ENCODE measurements around the gene ADGB.
"Not testable (repeated sequence)": the region's sequence is repeated elsewhere in the genome, so short reads cannot be mapped to it uniquely, and the experiment has no call there.

The ADGB gene

DNA sequence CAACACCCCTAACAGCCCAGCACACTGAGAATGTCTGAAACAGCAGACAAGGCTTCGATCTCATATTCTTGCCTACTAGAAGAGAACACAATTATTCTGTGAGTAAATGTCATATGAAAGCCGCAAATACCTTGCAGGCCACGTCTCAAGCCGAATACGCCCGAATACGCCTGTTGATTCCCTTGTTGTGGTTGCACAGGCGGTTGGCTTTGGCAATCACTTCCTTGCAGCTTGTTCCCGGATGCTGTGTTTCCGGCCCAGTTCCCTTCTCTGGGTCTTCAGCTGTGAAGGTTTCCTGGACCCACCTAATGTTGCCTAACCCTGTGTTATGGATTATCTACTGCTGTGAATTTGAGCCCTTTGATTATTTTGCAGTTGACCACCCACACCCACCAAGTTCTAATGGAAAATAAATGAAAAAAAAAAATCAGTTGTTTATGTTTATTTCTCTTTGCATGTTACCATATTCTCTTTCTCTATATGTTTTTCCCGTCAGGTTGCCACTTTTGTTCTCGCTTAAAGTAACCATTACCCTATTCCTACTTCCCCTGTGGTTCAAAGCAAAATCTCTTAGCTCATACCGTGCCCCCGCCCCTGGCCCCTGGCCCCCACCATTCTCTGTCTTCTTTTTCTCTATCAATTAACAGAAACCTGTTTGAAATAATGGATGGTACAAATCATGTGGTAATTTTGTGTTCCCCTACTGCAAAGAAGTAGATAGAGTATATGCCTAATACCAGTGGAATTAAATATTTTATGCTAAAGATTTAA lies 172.4 kb downstream of the ADGB start:
- DNase-seq (ENCODE audit: insufficient read length, low spot score) (no peak), FAIRE-seq (no peak)
- no peak for TF ChIP-seq POU2F2 (IDR thresholded peaks at IDR 0.05; ENCODE audit: low read depth, low read length)
- no peak for TF ChIP-seq TAF1 (IDR thresholded peaks at IDR 0.05; ENCODE audit: low read depth, low read length)
- no peak for TF ChIP-seq SPI1 (IDR thresholded peaks at IDR 0.05; ENCODE audit: low read depth, low read length)
- TF ChIP-seq POLR2A (IDR thresholded peaks at IDR 0.05; ENCODE audit: low read depth, low read length) = no peak
- no peak for TF ChIP-seq PAX5 (IDR thresholded peaks at IDR 0.05; ENCODE audit: insufficient read depth, low read length, severe bottlenecking)
- no peak for TF ChIP-seq POLR2AphosphoS5 (IDR thresholded peaks at IDR 0.05; ENCODE audit: low read depth, low read length)

DNA sequence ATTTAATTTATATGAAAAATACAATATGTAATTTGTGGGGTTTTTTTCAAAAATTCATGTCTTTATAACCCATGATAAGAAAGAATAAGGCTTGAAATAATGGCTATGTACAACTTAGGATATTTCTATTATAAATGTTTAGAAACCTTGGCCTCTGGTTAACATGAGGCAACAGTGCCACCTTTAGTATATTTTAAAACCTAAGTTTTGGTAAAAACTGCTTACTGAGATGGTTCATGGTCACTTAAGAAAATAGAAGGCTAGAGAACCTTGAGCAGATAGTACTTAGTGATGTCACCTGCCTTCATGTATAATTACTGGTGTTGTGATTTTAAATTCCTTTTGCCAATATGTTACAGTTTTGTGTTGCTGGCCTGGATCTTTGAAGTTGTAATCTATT lies 176.4 kb downstream of the ADGB start:
- FAIRE-seq = no peak
- no peak for TF ChIP-seq POLR2AphosphoS5 (IDR thresholded peaks at IDR 0.05; ENCODE audit: low read depth, low read length)
- TF ChIP-seq PAX5 (IDR thresholded peaks at IDR 0.05; ENCODE audit: insufficient read depth, low read length, severe bottlenecking) = no peak
- no peak for TF ChIP-seq POU2F2 (IDR thresholded peaks at IDR 0.05; ENCODE audit: low read depth, low read length)
- no peak for TF ChIP-seq SPI1 (IDR thresholded peaks at IDR 0.05; ENCODE audit: low read depth, low read length)
- TF ChIP-seq POLR2A (IDR thresholded peaks at IDR 0.05; ENCODE audit: low read depth, low read length) = no peak
- no peak for TF ChIP-seq TAF1 (IDR thresholded peaks at IDR 0.05; ENCODE audit: low read depth, low read length)
- no peak for DNase-seq (ENCODE audit: insufficient read length, low spot score)

DNA sequence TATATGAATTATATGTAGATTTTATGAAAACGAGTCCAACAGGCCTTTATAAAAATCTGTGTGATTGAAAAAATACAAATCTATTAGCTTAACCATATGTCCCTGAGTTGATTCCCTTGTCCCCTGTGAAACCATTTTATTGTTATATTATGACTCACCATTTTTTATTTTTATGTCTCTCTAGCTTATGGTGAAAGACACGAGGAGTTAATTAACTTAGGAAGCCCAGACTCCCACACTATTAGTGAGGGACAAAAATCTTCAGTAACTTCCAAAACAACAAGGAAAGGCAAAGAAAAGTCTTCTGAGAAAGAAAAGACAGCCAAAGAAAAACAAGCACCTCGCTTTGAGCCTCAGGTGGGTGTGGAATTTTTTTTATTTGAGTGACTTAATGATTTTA lies 183.1 kb downstream of the ADGB start:
- TF ChIP-seq PAX5 (IDR thresholded peaks at IDR 0.05; ENCODE audit: insufficient read depth, low read length, severe bottlenecking) (no peak), POU2F2 (IDR thresholded peaks at IDR 0.05; ENCODE audit: low read depth, low read length) (no peak), SPI1 (IDR thresholded peaks at IDR 0.05; ENCODE audit: low read depth, low read length) (no peak), TAF1 (IDR thresholded peaks at IDR 0.05; ENCODE audit: low read depth, low read length) (no peak), POLR2A (IDR thresholded peaks at IDR 0.05; ENCODE audit: low read depth, low read length) (no peak)
- no peak for FAIRE-seq
- no peak for DNase-seq (ENCODE audit: insufficient read length, low spot score)

DNA sequence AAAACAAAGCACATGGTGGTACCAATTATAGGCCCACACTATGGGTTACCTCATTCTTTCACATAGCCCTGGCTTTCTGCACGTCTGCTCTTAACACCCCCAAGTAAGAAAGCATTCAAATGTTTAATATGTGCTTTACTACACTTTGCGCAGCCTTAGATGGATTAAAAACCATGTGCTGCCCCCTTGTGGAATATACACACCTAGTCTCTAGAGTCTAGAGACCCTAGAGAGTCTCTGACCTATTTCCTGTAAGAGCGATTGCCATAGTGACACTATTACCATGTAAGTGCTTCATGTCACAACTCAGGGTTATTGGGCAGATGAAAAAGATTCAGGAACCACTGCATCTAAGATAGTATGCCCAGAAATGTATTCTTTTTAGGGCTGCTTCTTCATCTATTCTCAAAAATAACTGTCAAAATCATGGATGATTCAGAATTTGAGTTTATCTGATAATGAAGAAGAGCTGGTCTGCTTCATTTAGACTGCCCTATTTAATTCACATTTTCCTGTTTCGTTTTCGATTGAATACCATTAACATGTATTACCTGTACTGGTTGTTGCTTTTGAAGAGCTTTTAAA lies 186.3 kb downstream of the ADGB start:
- TF ChIP-seq SPI1 (IDR thresholded peaks at IDR 0.05; ENCODE audit: low read depth, low read length) (no peak), POLR2A (IDR thresholded peaks at IDR 0.05; ENCODE audit: low read depth, low read length) (no peak), TAF1 (IDR thresholded peaks at IDR 0.05; ENCODE audit: low read depth, low read length) (no peak), POLR2AphosphoS5 (IDR thresholded peaks at IDR 0.05; ENCODE audit: low read depth, low read length) (no peak), PAX5 (IDR thresholded peaks at IDR 0.05; ENCODE audit: insufficient read depth, low read length, severe bottlenecking) (no peak), POU2F2 (IDR thresholded peaks at IDR 0.05; ENCODE audit: low read depth, low read length) (no peak)
- no peak for DNase-seq (ENCODE audit: insufficient read length, low spot score)
- FAIRE-seq = no peak

DNA sequence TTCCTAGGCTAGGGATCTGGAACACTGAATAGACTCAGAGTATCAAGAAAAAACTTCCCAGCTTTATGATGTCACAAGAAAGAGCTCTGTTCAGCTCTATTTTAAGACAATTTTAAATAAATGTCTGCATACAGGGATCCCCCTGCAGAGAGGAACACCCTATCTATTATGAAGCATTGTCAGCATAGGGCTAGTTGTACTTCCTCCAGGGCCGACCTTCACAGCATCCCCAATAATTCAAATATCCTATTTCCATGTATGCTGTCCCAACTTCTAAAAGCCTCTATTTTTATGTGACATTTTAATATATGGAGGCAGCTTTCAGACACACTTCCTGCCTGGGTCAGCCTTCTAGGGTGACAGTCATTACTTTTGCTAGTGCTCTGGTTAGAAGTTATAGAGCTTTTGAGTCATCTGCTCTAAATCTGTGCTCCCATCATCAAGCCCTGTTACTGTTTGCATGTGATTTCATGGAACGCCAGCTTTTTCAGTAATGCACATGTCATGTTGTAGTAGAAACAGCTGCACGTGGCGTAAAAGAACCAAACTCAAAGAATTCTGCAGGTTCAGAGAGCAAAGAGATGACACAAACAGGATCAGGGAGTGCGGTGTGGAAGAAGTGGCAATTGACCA lies 189.2 kb downstream of the ADGB start:
- TF ChIP-seq SPI1 (IDR thresholded peaks at IDR 0.05; ENCODE audit: low read depth, low read length) = no peak
- TF ChIP-seq POU2F2 (IDR thresholded peaks at IDR 0.05; ENCODE audit: low read depth, low read length) = no peak
- no peak for TF ChIP-seq POLR2AphosphoS5 (IDR thresholded peaks at IDR 0.05; ENCODE audit: low read depth, low read length)
- TF ChIP-seq PAX5 (IDR thresholded peaks at IDR 0.05; ENCODE audit: insufficient read depth, low read length, severe bottlenecking) = no peak
- TF ChIP-seq TAF1 (IDR thresholded peaks at IDR 0.05; ENCODE audit: low read depth, low read length) = no peak
- DNase-seq (ENCODE audit: insufficient read length, low spot score) (no peak), FAIRE-seq (no peak)

DNA sequence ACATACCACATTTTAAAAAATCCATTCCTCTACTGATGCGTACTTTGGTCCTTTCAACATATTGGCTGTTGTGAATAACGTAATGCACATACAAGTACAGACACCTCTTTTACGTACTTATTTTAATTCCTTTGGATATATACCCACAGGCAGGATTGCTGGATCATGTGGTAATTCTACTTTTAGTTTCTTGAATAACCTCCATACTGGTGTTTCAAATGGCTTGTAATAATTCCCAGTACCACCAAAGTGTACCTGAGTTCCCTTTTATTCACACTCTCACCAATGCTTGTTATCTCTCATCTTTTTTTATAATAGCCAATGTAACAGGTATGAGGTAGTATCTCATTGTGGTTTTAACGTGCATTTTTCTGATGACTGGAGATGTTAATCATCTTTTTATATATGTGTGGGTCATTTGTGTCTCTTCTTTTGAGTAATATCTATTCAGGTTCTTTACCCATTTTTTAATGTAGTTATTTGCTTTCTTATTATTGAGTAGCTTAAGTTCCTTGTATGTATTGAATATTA lies 191.9 kb downstream of the ADGB start:
- no peak for TF ChIP-seq POU2F2 (IDR thresholded peaks at IDR 0.05; ENCODE audit: low read depth, low read length)
- no peak for TF ChIP-seq TAF1 (IDR thresholded peaks at IDR 0.05; ENCODE audit: low read depth, low read length)
- TF ChIP-seq POLR2A (IDR thresholded peaks at IDR 0.05; ENCODE audit: low read depth, low read length) = no peak
- TF ChIP-seq POLR2AphosphoS5 (IDR thresholded peaks at IDR 0.05; ENCODE audit: low read depth, low read length) = no peak
- TF ChIP-seq PAX5 (IDR thresholded peaks at IDR 0.05; ENCODE audit: insufficient read depth, low read length, severe bottlenecking) = no peak
- TF ChIP-seq SPI1 (IDR thresholded peaks at IDR 0.05; ENCODE audit: low read depth, low read length) = no peak
- FAIRE-seq (no peak), DNase-seq (ENCODE audit: insufficient read length, low spot score) (no peak)

DNA sequence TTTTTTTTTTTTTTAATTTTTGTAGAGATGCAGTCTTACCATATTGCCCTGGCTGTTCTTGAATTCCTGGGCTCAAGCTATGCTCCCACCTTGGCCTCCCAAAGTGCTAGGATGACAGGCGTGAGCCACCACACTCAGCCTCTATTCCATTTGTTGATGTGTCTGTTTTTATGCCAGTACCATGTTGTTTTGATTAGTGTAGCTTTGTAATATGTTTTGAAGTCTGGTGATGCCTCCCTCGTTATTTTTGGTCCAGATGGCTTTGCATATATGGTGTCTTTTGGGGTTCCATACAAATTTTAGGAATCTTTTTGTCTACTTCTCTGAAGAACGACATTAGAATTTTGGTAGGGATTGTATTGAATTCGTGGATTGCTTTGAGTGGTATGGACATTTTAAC lies 193.2 kb downstream of the ADGB start:
- no peak for TF ChIP-seq POLR2A (IDR thresholded peaks at IDR 0.05; ENCODE audit: low read depth, low read length)
- TF ChIP-seq PAX5 (IDR thresholded peaks at IDR 0.05; ENCODE audit: insufficient read depth, low read length, severe bottlenecking) = no peak
- TF ChIP-seq POU2F2 (IDR thresholded peaks at IDR 0.05; ENCODE audit: low read depth, low read length) = no peak
- TF ChIP-seq POLR2AphosphoS5 (IDR thresholded peaks at IDR 0.05; ENCODE audit: low read depth, low read length) = no peak
- DNase-seq (ENCODE audit: insufficient read length, low spot score) = no peak
- no peak for FAIRE-seq

DNA sequence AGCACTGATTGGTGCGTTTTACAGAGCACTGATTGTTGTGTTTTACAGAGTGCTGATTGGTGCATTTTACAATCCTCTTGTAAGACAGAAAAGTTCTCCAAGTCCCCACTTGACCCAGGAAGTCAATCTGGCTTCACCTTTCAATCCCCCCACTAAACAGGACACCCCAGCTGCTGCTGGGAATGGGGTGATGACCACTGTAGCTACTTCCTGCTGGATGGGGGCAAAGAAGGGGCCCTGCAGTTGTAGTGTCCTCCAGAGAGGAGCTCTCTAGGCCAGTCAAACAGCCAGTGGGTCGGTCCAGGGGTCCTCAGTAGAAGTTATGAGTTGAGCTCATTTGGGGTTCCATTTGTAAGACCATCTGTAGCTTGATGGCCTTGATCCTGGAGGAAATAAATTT lies 194.4 kb downstream of the ADGB start:
- FAIRE-seq; DNase-seq (ENCODE audit: insufficient read length, low spot score): not testable (repeated sequence)

DNA sequence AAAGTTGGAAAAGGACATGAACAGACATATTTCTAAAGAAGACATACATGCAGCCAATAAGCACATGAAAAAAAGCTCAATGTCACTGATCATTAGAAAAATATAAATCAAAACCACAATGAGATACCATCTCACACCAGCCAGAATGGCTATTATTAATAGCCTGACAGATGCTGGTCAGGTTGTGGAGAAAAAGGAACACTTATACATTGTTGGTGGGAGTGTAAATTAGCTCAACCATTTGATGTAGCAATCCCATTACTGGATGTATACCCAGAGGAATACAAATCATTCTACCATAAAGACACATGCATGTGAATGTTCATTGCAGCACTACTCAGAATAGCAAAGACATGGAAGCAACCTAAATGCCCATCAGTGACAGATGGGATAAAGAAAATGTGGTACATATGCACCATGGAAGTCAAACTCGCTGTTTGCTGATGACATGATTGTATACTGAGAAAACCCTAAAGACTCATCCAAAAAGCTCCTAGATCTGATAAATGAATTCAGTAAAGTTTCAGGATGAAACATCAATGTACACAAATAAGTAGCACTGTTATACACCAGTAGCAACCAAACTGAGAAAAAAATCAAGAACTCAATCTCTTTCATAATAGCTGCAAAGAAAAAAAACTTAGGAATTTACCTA lies 196.8 kb downstream of the ADGB start:
- no peak for TF ChIP-seq POU2F2 (IDR thresholded peaks at IDR 0.05; ENCODE audit: low read depth, low read length)
- no peak for TF ChIP-seq POLR2AphosphoS5 (IDR thresholded peaks at IDR 0.05; ENCODE audit: low read depth, low read length)
- TF ChIP-seq PAX5 (IDR thresholded peaks at IDR 0.05; ENCODE audit: insufficient read depth, low read length, severe bottlenecking) = no peak
- no peak for TF ChIP-seq SPI1 (IDR thresholded peaks at IDR 0.05; ENCODE audit: low read depth, low read length)
- no peak for TF ChIP-seq POLR2A (IDR thresholded peaks at IDR 0.05; ENCODE audit: low read depth, low read length)
- TF ChIP-seq TAF1 (IDR thresholded peaks at IDR 0.05; ENCODE audit: low read depth, low read length) = no peak
- FAIRE-seq = no peak

DNA sequence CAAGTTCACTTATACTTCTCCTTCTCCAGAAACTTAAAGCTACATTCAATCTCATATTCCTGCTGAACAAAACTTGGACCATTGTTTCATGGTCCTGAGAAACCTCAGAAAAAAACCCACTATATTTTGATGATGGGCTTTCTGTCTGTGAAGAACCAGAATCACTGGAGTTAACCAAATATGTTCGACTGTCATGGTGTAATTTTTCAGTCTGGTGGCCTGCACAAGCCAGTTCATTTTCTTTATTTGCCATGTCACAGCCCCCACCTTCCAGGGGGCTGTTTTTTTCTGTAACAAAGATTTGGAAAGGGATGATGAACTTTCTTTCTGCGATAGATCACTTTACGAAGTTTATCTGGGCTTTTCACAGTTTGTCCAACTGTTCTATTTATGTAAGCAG lies 204.4 kb downstream of the ADGB start:
- not testable (repeated sequence) for DNase-seq (ENCODE audit: insufficient read length, low spot score); FAIRE-seq

More for the DNA sequence above, 196.8 kb downstream of the ADGB start:
- DNase-seq (ENCODE audit: insufficient read length, low spot score) = no peak

Measured in GM12891 (cell line).